ENCODE results near the gene OR2D2.

OR2D2 gene

GRCh38 chr11:6920702-6921101 is 28.4 kb upstream of the OR2D2 start, which contains the start of gene OR2D3:
Gene OR2D3 (plus strand): TSS chr11:6921002. CDS start chr11:6921002, 0 bp downstream.
- no peaks in the 10 kb centered on the region for H3K9me3 ChIP-seq (ENCODE audit: control insufficient read depth, insufficient read depth, low read depth, low read length)
- POLR2A ChIA-PET, result no interaction called here
- H3K4me1 ChIP-seq (ENCODE audit: control insufficient read depth, insufficient read depth, low read length), result no peaks in the 10 kb centered on the region
- no peaks in the 10 kb centered on the region for H3K36me3 ChIP-seq (ENCODE audit: control insufficient read depth in 2 of 2, insufficient read depth in 1 of 2, low read length in 2 of 2)
- TF ChIP-seq WT1 (tag by site-specific recombination; IDR thresholded peaks at IDR 0.05) (no peak), ZNF26 (tag by site-specific recombination; IDR thresholded peaks at IDR 0.05) (no peak), FEZF1 (tag by site-specific recombination; IDR thresholded peaks at IDR 0.05) (no peak), ZNF335 (tag by site-specific recombination; conservative IDR thresholded peaks at IDR 0.05) (no peak), ZNF449 (tag by site-specific recombination; IDR thresholded peaks at IDR 0.05) (no peak), ZNF404 (tag by site-specific recombination; IDR thresholded peaks at IDR 0.05) (no peak), ZFP41 (tag by site-specific recombination; IDR thresholded peaks at IDR 0.05; ENCODE audit: borderline replicate concordance) (no peak), ZNF48 (tag by site-specific recombination; IDR thresholded peaks at IDR 0.05) (no peak), ZNF19 (tag by site-specific recombination; IDR thresholded peaks at IDR 0.05; ENCODE audit: low read depth) (no peak), KLF9 (tag by site-specific recombination; IDR thresholded peaks at IDR 0.05; ENCODE audit: low read depth) (no peak), ZBTB6 (tag by site-specific recombination; IDR thresholded peaks at IDR 0.05) (no peak), KLF16 (tag by site-specific recombination; IDR thresholded peaks at IDR 0.05) (no peak), ZSCAN18 (tag by site-specific recombination; IDR thresholded peaks at IDR 0.05) (no peak), ZSCAN4 (tag by site-specific recombination; IDR thresholded peaks at IDR 0.05) (no peak)
- no peak within 1 kb of the TSS for H3K4me3 ChIP-seq (ENCODE audit: low read depth, low read length)
- CTCF ChIA-PET, result no interaction called here
- no peak within 1 kb of the TSS for H3K27ac ChIP-seq (ENCODE audit: extremely low read depth, low read depth, low read length)

- H3K27ac ChIP-seq (ENCODE audit: extremely low read depth, low read depth, low read length), result no peak overlapping the region
- H3K4me3 ChIP-seq (ENCODE audit: low read depth, low read length), result no peak overlapping the region
- no peaks in the 10 kb centered on the region for H3K4me1 ChIP-seq (ENCODE audit: control insufficient read depth, insufficient read depth, low read length)
- H3K36me3 ChIP-seq (ENCODE audit: control insufficient read depth in 2 of 2, insufficient read depth in 1 of 2, low read length in 2 of 2), result no peaks in the 10 kb centered on the region
- POLR2A ChIA-PET, result no interaction called here
- CTCF ChIA-PET, result interaction anchor here (1.1 kb wide), 1 partner anchor 165 kb away, joined by 3 read pairs; no protein-coding TSS in a partner anchor
- TF ChIP-seq ZNF274 (IDR thresholded peaks at IDR 0.05; ENCODE audit: low read length) (no peak), ZNF274 (tag by site-specific recombination; IDR thresholded peaks at IDR 0.05; ENCODE audit: borderline replicate concordance) (no peak), ELK4 (IDR thresholded peaks at IDR 0.05; ENCODE audit: borderline replicate concordance, low read depth, low read length) (no peak), ZNF146 (tag by site-specific recombination; IDR thresholded peaks at IDR 0.05) (peak; percentile 95), ZNF23 (tag by site-specific recombination; IDR thresholded peaks at IDR 0.05; ENCODE audit: borderline replicate concordance) (no peak), REST (tag by site-specific recombination; IDR thresholded peaks at IDR 0.05) (no peak)
- no peaks in the 10 kb centered on the region for H3K9me3 ChIP-seq (ENCODE audit: control insufficient read depth, insufficient read depth, low read depth, low read length)
Observed at GRCh38 chr11:6919698-6920097, 27.4 kb upstream of the OR2D2 start.
